SK-N-SH treated with all-trans-retinoic acid at 6 μM for 48 hours (cell line): ENCODE results near the gene SPZ1.

ENCODE experiments used
- ATAC-seq: fragments of 200-7000 bp; cut with Tn5 transposase; 3 replicates; pipeline ENCODE4 v1.9.1; 2020; ENCODE audit warnings: mild to moderate bottlenecking, moderate library complexity
- ARNTL ChIP-seq: fragments of 450-650 bp; formaldehyde crosslinking; IDR thresholded peaks from 2 replicates; pipeline ENCODE4 v1.5.0; 2020; ENCODE audit warnings: low read depth, mild to moderate bottlenecking, moderate library complexity, borderline replicate concordance
- BACH2 ChIP-seq: fragments of 250-450 bp; sonication (Bioruptor Pico); IDR thresholded peaks from 2 replicates; pipeline ENCODE4 v1.9.0; 2021; ENCODE audit warnings: mild to moderate bottlenecking, borderline replicate concordance
- CREB5 ChIP-seq: fragments of 250-450 bp; sonication (Bioruptor Pico); IDR thresholded peaks from 2 replicates; pipeline ENCODE4 v1.5.1; 2020; ENCODE audit warnings: low read depth, mild to moderate bottlenecking, moderate library complexity
- CSDC2 ChIP-seq: fragments of 250-450 bp; sonication (Bioruptor Pico); IDR thresholded peaks from 2 replicates; pipeline ENCODE4 v1.5.0; 2020; ENCODE audit warnings: mild to moderate bottlenecking, moderate library complexity
- ESRRG ChIP-seq: fragments of 250-450 bp; sonication (Bioruptor Pico); IDR thresholded peaks from 2 replicates; pipeline ENCODE4 v1.6.1; 2021; ENCODE audit warnings: mild to moderate bottlenecking
- ISL1 ChIP-seq: fragments of 250-450 bp; sonication (Bioruptor Pico); IDR thresholded peaks from 2 replicates; pipeline ENCODE4 v2.1.2; 2022; ENCODE audit warnings: mild to moderate bottlenecking, moderate library complexity
- OSR1 ChIP-seq: fragments of 250-450 bp; sonication (Bioruptor Pico); IDR thresholded peaks from 2 replicates; pipeline ENCODE4 v1.8.0; 2022; ENCODE audit warnings: moderate library complexity, mild to moderate bottlenecking, inconsistent platforms
- POU6F1 ChIP-seq: fragments of 250-450 bp; sonication (Bioruptor Pico); IDR thresholded peaks from 2 replicates; pipeline ENCODE4 v1.8.0; 2021; ENCODE audit warnings: low read depth, mild to moderate bottlenecking, moderate library complexity, borderline replicate concordance
- PPARA ChIP-seq: fragments of 250-450 bp; sonication (Bioruptor Pico); IDR thresholded peaks from 2 replicates; pipeline ENCODE4 v1.5.0; 2020; ENCODE audit warnings: mild to moderate bottlenecking, borderline replicate concordance
- RARB ChIP-seq: fragments of 250-450 bp; sonication (Bioruptor Pico); IDR thresholded peaks from 2 replicates; pipeline ENCODE4 v1.8.0; 2021; ENCODE audit warnings: mild to moderate bottlenecking, moderate library complexity
- SNAI2 ChIP-seq: fragments of 250-450 bp; sonication (Bioruptor Pico); IDR thresholded peaks from 2 replicates; pipeline ENCODE4 v1.5.0; 2020; ENCODE audit warnings: mild to moderate bottlenecking, moderate library complexity
- TCF4 ChIP-seq: fragments of 250-450 bp; sonication (Bioruptor Pico); IDR thresholded peaks from 2 replicates; pipeline ENCODE4 v1.8.0; 2021; ENCODE audit warnings: mild to moderate bottlenecking, moderate library complexity, borderline replicate concordance
- TOX ChIP-seq: fragments of 250-450 bp; sonication (Bioruptor Pico); IDR thresholded peaks from 2 replicates; pipeline ENCODE4 v1.8.0; 2021; ENCODE audit warnings: mild to moderate bottlenecking, moderate library complexity, borderline replicate concordance
- ZC3H10 ChIP-seq: fragments of 250-450 bp; sonication (Bioruptor Pico); IDR thresholded peaks from 2 replicates; pipeline ENCODE4 v1.5.1; 2021; ENCODE audit warnings: mild to moderate bottlenecking, moderate library complexity
- ZFP3 ChIP-seq: fragments of 250-450 bp; sonication (Bioruptor Pico); IDR thresholded peaks from 2 replicates; pipeline ENCODE4 v1.5.0; 2020; ENCODE audit warnings: mild to moderate bottlenecking, moderate library complexity
- ZFP30 ChIP-seq: fragments of 450-650 bp; formaldehyde crosslinking; IDR thresholded peaks from 2 replicates; pipeline ENCODE4 v1.5.0; 2022; ENCODE audit warnings: mild to moderate bottlenecking, moderate library complexity
- ZNF565 ChIP-seq: fragments of 450-650 bp; formaldehyde crosslinking; conservative IDR thresholded peaks from 2 replicates; pipeline ENCODE4 v1.5.0; 2020; ENCODE audit warnings: low read depth, mild to moderate bottlenecking, moderate library complexity
- ZNF70 ChIP-seq: fragments of 450-650 bp; formaldehyde crosslinking; IDR thresholded peaks from 2 replicates; pipeline ENCODE4 v1.5.0; 2020; ENCODE audit warnings: mild to moderate bottlenecking, moderate library complexity
- ZNF8 ChIP-seq: fragments of 450-650 bp; formaldehyde crosslinking; IDR thresholded peaks from 2 replicates; pipeline ENCODE4 v1.5.0; 2020; ENCODE audit warnings: mild to moderate bottlenecking, moderate library complexity
- TF ChIP-seq, protein P1 (sequence below): fragments of 250-450 bp; sonication (Bioruptor Pico); IDR thresholded peaks from 2 replicates; pipeline ENCODE4 v1.5.1; 2021; ENCODE audit warnings: mild to moderate bottlenecking, moderate library complexity
- TF ChIP-seq, protein P2 (sequence below): fragments of 250-450 bp; sonication (Bioruptor Pico); IDR thresholded peaks from 2 replicates; pipeline ENCODE4 v1.8.0; 2020; ENCODE audit warnings: mild to moderate bottlenecking, moderate library complexity, borderline replicate concordance

Gene SPZ1

DNA sequence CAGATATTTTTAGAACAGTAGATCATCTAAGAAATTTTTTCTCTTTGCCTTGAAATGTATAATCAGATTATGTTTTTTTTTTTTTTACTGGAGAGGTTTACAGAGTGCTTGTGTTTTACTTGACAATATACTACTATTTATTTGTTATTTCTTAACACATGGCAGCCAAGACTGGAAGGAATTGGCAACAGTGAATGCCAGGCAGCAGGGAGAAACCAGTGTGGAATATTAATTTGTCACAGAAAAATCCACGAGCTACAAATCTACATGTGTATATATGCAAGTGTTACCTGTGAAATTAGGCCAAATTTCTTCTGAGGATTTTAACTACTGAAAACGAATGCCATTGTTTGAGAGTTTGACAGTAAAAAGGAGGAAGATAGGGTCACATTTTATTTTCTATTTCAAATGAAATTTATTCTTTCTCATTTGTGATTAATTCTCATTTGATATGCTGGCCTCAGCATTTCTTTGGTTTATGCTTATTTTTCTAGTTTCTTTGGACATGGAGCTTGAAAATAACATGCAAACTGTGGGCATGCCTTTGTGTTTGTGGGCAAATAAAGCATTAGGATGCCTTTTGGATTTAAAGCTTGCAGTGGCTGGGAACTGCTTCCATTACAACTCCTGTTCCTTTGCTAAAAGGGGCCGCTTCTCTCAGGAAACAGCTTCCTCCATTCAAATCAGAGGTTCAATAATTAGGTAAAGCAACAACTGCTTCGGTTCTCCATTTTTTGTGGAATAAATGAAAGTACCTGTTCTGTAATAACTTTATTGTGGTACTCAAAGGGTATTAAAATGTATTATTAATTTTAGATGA is 49.1 kb downstream of the SPZ1 start:
- TF ChIP-seq ESRRG (CRISPR knock-in tag) (no peak), ZC3H10 (CRISPR knock-in tag) (no peak), ARNTL (CRISPR knock-in tag) (no peak), CSDC2 (CRISPR knock-in tag) (no peak), ZNF8 (CRISPR knock-in tag) (no peak), SNAI2 (no peak), TOX (no peak), ISL1 (CRISPR knock-in tag) (no peak), PPARA (CRISPR knock-in tag) (no peak), RARB (CRISPR knock-in tag) (no peak), ZFP30 (CRISPR knock-in tag) (no peak), POU6F1 (CRISPR knock-in tag) (no peak), ZNF565 (CRISPR knock-in tag) (no peak), ZFP3 (no peak)
- TF ChIP-seq, protein P1, sequence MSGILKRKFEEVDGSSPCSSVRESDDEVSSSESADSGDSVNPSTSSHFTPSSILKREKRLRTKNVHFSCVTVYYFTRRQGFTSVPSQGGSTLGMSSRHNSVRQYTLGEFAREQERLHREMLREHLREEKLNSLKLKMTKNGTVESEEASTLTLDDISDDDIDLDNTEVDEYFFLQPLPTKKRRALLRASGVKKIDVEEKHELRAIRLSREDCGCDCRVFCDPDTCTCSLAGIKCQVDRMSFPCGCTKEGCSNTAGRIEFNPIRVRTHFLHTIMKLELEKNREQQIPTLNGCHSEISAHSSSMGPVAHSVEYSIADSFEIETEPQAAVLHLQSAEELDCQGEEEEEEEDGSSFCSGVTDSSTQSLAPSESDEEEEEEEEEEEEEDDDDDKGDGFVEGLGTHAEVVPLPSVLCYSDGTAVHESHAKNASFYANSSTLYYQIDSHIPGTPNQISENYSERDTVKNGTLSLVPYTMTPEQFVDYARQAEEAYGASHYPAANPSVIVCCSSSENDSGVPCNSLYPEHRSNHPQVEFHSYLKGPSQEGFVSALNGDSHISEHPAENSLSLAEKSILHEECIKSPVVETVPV (CRISPR knock-in tag), result no peak
- TF ChIP-seq, all 23 proteins: peak for 0
- no peak for ATAC-seq

GRCh38 chr5:80369521-80369920 is 49.7 kb downstream of the SPZ1 start:
- no peak for ATAC-seq
- TF ChIP-seq TOX, result no peak
- TF ChIP-seq ESRRG (CRISPR knock-in tag), result no peak
- TF ChIP-seq ZFP30 (CRISPR knock-in tag), result no peak
- TF ChIP-seq ZNF565 (CRISPR knock-in tag), result no peak
- no peak for TF ChIP-seq TCF4
- TF ChIP-seq BACH2 (CRISPR knock-in tag), result no peak

- no peak for ATAC-seq
- TF ChIP-seq ZFP30 (CRISPR knock-in tag), result no peak
- no peak for TF ChIP-seq ISL1 (CRISPR knock-in tag)
- no peak for TF ChIP-seq ZFP3
- TF ChIP-seq ZNF70 (CRISPR knock-in tag), result no peak
- no peak for TF ChIP-seq PPARA (CRISPR knock-in tag)
- TF ChIP-seq ZNF565 (CRISPR knock-in tag), result no peak
- TF ChIP-seq BACH2 (CRISPR knock-in tag), result no peak
- no peak for TF ChIP-seq OSR1 (CRISPR knock-in tag)
- TF ChIP-seq TCF4, result no peak
- TF ChIP-seq, protein P2, sequence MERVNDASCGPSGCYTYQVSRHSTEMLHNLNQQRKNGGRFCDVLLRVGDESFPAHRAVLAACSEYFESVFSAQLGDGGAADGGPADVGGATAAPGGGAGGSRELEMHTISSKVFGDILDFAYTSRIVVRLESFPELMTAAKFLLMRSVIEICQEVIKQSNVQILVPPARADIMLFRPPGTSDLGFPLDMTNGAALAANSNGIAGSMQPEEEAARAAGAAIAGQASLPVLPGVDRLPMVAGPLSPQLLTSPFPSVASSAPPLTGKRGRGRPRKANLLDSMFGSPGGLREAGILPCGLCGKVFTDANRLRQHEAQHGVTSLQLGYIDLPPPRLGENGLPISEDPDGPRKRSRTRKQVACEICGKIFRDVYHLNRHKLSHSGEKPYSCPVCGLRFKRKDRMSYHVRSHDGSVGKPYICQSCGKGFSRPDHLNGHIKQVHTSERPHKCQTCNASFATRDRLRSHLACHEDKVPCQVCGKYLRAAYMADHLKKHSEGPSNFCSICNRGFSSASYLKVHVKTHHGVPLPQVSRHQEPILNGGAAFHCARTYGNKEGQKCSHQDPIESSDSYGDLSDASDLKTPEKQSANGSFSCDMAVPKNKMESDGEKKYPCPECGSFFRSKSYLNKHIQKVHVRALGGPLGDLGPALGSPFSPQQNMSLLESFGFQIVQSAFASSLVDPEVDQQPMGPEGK (CRISPR knock-in tag), result no peak
- TF ChIP-seq ESRRG (CRISPR knock-in tag), result no peak
- no peak for TF ChIP-seq CREB5
- TF ChIP-seq, all 23 proteins: peak for 0
Measured at GRCh38 chr5:80370390-80370789, 50.6 kb downstream of the SPZ1 start.
